Ureter (tissue), 1 donor: Measurements from ENCODE around the gene PRXL2B. TPM values are rescaled to one million over a fixed set of nuclear protein-coding genes. Genes with fewer than 3 reads are reported as not detected.
"Not testable (repeated sequence)": the region's sequence is repeated elsewhere in the genome, so short reads cannot be mapped to it uniquely, and the experiment has no call there.

ENCODE experiments used
- DNase-seq: peaks from one replicate; pipeline ENCODE4 v3.0.0-alpha.2; 2020; ENCODE audit warnings: low spot score
- total RNA-seq: library from RNA; stranded (reverse); gene quantifications from one replicate; pipeline ENCODE4 v1.2.4, GENCODE V29; 2023
- donor health status: DM: yes; HTN: yes; CAD: no.

The PRXL2B gene
- total RNA-seq, 1 donor from 2014 or later: 37.1 TPM

DNA sequence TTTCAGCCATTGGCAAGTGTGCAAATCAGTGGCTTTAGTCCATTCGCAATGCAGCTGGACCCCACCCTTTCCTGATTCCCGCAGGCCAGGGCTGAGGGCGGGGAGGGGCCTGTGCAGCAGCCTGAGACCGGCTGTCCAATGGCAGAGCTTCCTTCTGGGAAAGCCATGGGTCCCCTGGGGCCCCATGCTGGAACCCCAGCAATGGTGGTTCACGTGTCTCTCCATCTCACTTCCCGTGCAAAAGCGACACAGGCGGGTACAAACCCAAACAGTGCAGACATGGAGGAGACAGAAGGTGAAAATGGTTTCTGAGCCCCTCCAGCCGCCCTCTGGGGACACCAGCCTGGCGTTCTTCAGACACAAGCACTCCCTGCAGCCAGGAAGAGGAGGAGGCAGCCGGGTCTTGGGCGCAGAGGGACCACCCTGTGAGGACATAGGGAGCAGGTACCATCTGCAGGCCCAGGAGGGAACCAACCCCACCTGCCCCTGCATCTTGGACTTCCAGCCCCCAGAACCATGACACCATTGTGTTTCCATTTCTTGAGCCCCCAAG lies 36.2 kb upstream of the PRXL2B start:
- not testable (repeated sequence) for DNase-seq

DNA sequence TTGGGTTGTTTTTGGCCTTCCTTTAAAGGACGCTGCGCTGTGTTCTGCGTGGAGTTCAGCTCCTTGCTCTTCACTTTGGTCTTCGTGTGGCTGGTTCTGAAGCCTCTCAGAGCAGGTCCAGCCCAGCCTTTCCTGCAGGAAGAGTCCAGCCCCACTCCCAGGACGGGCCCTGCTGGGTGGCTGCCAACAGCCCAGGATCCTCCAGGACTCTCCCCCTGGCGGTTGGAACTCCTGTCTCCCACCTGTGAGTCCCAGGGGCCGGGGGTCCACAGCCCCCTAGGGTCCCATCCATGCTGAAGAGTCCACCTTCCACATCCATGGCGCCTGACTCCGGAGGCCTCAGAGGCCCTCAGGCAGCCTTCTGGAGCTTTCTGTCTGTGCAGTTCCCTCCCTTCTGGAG lies 35.0 kb upstream of the PRXL2B start:
- DNase-seq: not testable (repeated sequence)

DNA sequence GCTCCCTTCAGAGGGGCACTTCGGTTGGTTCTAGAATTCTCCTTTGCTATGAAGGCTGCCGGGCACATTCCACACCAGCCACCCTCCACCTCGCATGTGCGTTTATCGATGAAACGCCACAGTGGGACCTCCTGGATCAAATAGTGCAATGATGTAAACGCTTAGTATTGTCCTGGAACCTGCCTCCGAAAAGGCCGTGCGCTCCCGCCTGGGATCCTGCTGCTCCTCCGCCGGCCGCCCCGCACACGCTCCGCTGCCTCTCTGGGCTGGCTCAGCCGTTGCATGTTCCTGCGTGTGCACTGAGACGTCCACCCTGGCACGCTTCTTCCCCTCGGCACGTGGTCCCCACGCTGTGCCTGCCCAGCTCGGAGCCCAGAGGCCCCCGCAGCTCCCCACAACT lies 34.4 kb upstream of the PRXL2B start:
- DNase-seq: no peak

- not testable (repeated sequence) for DNase-seq
Observed at GRCh38 chr1:2553076-2553475, 33.5 kb upstream of the PRXL2B start.

GRCh38 chr1:2553871-2554620 lies 32.5 kb upstream of the PRXL2B start:
- no peak for DNase-seq

GRCh38 chr1:2554621-2555387 lies 31.8 kb upstream of the PRXL2B start:
- no peak for DNase-seq

- peak; percentile 94 for DNase-seq
Observed at GRCh38 chr1:2555634-2556276, 30.8 kb upstream of the PRXL2B start.

DNA sequence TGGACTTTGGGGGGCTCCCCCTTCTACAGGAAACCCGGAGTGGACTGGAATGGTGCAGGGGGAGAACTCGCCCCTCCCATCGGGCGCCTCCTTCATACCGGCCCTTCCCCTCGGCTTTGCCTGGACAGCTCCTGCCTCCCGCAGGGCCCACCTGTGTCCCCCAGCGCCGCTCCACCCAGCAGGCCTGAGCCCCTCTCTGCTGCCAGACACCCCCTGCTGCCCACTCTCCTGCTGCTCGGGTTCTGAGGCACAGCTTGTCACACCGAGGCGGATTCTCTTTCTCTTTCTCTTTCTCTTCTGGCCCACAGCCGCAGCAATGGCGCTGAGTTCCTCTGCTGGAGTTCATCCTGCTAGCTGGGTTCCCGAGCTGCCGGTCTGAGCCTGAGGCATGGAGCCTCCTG lies 30.3 kb upstream of the PRXL2B start, which contains the start of gene TNFRSF14:
TSS of gene TNFRSF14 (plus strand) at position 95 of the 401 bp plus-strand sequence. CDS start at position 389, 294 bp downstream.
- DNase-seq: peak; percentile 81

DNA sequence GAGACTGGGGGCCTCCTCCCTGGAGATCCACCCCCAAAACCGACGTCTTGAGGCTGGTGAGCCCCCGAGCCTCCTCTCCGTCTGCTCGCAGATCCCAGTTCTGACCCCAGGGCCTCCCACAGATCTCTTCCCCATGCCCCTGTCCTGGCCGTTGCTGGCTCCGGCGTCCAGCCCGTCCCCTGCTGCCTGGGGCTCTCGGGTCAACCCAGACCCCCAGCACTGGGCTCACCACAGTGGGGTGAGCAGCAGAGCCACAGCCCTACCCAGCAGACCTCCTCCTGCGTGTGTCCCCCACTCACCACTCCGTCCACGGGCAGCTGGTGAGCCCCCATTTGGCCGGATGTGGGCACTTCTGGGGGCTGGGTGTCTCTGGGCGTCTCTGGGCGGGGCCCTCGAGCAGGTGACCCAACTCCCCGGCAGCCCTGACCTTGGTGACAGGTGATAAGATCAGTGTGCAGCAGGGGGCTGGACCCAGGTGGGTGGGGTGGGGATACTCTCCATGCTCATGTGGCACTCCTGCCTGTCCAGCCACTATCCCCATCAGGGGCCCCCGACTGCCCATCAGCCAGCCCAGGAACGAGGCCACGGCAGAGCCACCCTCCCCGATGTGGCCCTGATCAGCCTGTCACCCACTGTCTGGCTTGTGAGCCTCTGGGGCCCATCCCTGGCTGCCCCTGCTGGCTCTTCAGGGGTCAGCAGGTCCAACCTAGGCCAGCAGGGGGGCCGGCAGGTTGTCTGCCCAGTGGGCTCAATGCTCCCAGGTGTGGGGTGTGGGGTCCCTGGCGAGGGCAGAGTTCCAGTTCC lies 29.7 kb upstream of the PRXL2B start:
- peak; percentile 78 for DNase-seq

DNA sequence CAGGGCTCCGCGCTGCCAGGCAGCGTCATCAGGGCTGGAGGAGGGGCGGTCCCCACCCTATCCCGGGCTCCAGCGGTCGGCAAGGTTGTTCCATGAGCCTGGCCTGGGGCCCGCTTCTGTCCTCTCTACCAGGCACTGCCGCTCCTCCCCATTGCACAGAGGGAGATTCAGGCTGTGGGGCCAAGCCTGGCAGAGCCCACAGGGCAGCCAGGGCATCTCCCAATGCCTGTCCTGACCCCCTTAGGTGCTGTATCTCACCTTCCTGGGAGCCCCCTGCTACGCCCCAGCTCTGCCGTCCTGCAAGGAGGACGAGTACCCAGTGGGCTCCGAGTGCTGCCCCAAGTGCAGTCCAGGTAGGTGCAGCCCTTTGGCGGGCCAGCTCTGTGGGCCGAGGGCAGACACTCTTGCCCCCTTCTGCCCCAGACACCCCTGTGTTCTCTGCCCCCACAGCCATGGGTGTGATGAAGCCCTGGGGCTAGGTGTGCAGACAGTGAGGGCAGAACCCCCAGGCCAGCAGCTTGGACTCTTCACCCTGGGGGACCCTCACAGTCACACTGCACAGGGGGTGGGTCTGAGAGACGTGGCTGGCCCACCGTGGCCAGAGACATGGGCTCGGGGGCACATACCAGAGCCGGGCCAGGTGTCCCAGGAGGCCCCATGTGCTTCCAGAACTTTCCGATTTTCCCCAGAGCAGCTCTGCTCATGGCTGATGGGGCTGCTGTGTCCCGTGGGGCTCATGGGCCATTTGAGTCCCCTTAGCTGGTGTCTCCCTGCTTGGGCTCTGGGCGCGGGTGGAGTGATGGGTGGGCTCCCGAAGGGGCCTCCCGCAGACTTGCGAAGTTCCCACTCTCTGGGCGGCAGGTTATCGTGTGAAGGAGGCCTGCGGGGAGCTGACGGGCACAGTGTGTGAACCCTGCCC lies 28.8 kb upstream of the PRXL2B start:
- no peak for DNase-seq

DNA sequence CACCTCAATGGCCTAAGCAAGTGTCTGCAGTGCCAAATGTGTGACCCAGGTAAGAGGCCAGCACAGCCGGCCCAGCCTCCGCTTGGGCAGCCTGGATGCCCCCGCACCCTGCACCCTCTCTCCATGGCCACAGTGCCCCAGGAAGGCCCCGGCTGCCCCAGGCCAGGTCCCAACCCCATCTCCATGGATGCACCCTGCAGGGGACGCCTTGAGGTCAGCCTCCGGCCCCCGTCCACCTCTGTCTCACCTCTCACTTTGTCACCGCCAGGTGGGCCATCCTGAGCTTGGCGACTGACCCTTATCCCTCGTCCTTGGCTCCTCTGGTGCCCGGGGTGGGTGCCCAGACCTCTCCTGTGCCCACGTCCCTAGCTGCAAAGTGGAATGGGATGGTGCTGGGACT lies 28.2 kb upstream of the PRXL2B start:
- no peak for DNase-seq

DNA sequence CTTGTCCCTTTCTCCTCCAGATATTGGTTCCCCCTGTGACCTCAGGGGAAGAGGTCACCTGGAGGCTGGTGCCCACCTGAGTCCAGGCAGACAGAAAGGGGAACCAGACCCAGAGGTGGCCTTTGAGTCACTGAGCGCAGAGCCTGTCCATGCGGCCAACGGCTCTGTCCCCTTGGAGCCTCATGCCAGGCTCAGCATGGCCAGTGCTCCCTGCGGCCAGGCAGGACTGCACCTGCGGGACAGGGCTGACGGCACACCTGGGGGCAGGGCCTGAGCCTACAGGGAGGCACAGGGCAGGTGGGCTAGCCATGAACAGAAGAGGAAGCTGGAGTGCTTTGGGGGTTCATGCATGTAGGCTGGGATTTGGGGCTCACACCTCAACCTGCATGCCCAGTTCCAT lies 27.7 kb upstream of the PRXL2B start:
- no peak for DNase-seq

GRCh38 chr1:2559509-2560298 lies 26.9 kb upstream of the PRXL2B start:
- DNase-seq: no peak

- no peak for DNase-seq
Observed at GRCh38 chr1:2560299-2561073, 26.1 kb upstream of the PRXL2B start.

DNA sequence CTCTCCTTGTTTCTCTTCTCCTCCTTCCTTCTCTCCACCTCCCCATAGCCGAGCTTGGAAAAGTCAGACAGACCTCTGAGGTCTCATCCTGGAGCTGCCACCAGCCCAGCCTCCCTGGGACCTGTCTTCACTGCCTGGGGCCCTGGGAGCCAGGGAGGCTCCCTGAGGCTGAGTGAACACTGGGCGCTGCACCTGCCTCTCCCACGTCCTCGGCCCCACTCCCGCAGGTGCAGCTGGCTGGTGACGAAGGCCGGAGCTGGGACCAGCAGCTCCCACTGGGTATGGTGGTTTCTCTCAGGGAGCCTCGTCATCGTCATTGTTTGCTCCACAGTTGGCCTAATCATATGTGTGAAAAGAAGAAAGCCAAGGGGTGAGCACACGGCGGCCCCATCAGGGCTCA lies 25.1 kb upstream of the PRXL2B start:
- DNase-seq: no peak

GRCh38 chr1:2561898-2562895 lies 24.4 kb upstream of the PRXL2B start:
- no peak for DNase-seq

DNA sequence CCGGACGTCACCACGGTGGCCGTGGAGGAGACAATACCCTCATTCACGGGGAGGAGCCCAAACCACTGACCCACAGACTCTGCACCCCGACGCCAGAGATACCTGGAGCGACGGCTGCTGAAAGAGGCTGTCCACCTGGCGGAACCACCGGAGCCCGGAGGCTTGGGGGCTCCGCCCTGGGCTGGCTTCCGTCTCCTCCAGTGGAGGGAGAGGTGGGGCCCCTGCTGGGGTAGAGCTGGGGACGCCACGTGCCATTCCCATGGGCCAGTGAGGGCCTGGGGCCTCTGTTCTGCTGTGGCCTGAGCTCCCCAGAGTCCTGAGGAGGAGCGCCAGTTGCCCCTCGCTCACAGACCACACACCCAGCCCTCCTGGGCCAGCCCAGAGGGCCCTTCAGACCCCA lies 23.4 kb upstream of the PRXL2B start:
- DNase-seq: no peak
